SU-DHL-6 (cell line): Measurements from ENCODE around the gene SEMA4C.

Source experiments
- H2AFZ ChIP-seq: fragments of 200-600 bp; sonication (generic); 2 replicates; pipeline ENCODE4 v1.6.1; 2014; ENCODE audit warnings: low read depth, mild to moderate bottlenecking, moderate library complexity, mixed read lengths, antibody characterized with exemption, low read length; ENCODE audit not compliant: severe bottlenecking
- H3F3A ChIP-seq: fragments of 200-600 bp; shearing (Covaris generic); 2 replicates; pipeline ENCODE4 v1.6.0; 2016; ENCODE audit warnings: antibody characterized with exemption, mild to moderate bottlenecking; ENCODE audit not compliant: insufficient read depth
- H3K27ac ChIP-seq: fragments of 200-600 bp; sonication (generic); 2 replicates; pipeline ENCODE4 v1.5.1; 2016; ENCODE audit warnings: low read depth, mild to moderate bottlenecking, low read length, moderate library complexity, mixed read lengths
- H3K27me3 ChIP-seq: fragments of 200-600 bp; sonication (generic), shearing (Covaris generic); 2 replicates; pipeline ENCODE4 v1.6.0; 2014; ENCODE audit warnings: mild to moderate bottlenecking, low read length
- H3K36me3 ChIP-seq: fragments of 200-600 bp; sonication (generic); 2 replicates; pipeline ENCODE4 v1.6.1; 2014; ENCODE audit warnings: mild to moderate bottlenecking, low read length, mixed read lengths
- H3K4me2 ChIP-seq: fragments of 300-600, 200-600 bp; shearing (Covaris generic), sonication (generic); 2 replicates; pipeline ENCODE4 v1.6.0; 2014; ENCODE audit warnings: low read length, low read depth, mild to moderate bottlenecking; ENCODE audit not compliant: poor library complexity, severe bottlenecking
- H3K4me3 ChIP-seq: fragments of 200-600 bp; sonication (generic); 2 replicates; pipeline ENCODE4 v1.5.1; 2014; ENCODE audit warnings: antibody characterized with exemption, low read length, mild to moderate bottlenecking, mixed read lengths; ENCODE audit not compliant: insufficient read depth, poor library complexity, severe bottlenecking
- H3K79me2 ChIP-seq: fragments of 200-600 bp; sonication (generic); 2 replicates; pipeline ENCODE4 v1.6.1; 2014; ENCODE audit warnings: mild to moderate bottlenecking, low read length, moderate library complexity; ENCODE audit not compliant: insufficient read depth
- H3K9ac ChIP-seq: fragments of 200-600 bp; sonication (generic); 2 replicates; pipeline ENCODE4 v1.7.0; 2014; ENCODE audit warnings: mild to moderate bottlenecking, low read length
- H3K9me2 ChIP-seq: fragments of 200-600 bp; sonication (generic); replicated peaks from 2 replicates; pipeline ENCODE4 v1.6.1; 2014; ENCODE audit warnings: low read length; ENCODE audit not compliant: insufficient read depth
- H3K9me3 ChIP-seq: fragments of 200-600 bp; sonication (generic); 2 replicates; pipeline ENCODE4 v1.6.1; 2014; ENCODE audit warnings: low read length, mixed read lengths; ENCODE audit not compliant: insufficient read depth
- H4K20me1 ChIP-seq: fragments of 200-600 bp; sonication (generic); 2 replicates; pipeline ENCODE4 v1.6.1; 2014; ENCODE audit warnings: low read depth, mild to moderate bottlenecking, antibody characterized with exemption, low read length, moderate library complexity, mixed read lengths
- EZH2phosphoT487 ChIP-seq: fragments of 200-600 bp; sonication (generic), shearing (Covaris generic); conservative IDR thresholded peaks from 2 replicates; pipeline ENCODE4 v1.6.1; 2018; ENCODE audit warnings: mild to moderate bottlenecking, antibody characterized with exemption, low read length, moderate library complexity, mixed read lengths
- TF ChIP-seq, protein P1 (sequence below): fragments of 200-600 bp; sonication (generic); IDR thresholded peaks from one replicate; pipeline ENCODE4 v1.5.1; 2017; ENCODE audit warnings: antibody characterized with exemption, mild to moderate bottlenecking, low read length, moderate library complexity; ENCODE audit not compliant: insufficient read depth, poor library complexity, severe bottlenecking

SEMA4C gene

GRCh38 chr2:96881349-96882195, 11.7 kb upstream of the SEMA4C start:
- no peaks in the 10 kb centered on the region for H3K27me3 ChIP-seq
- no peak overlapping the region for H3K4me3 ChIP-seq
- H3K9ac ChIP-seq, result no peak overlapping the region
- no peaks in the 10 kb centered on the region for H3F3A ChIP-seq
- no peak overlapping the region for H3K4me2 ChIP-seq
- H3K9me3 ChIP-seq, result no peaks in the 10 kb centered on the region
- no peaks in the 10 kb centered on the region for H3K9me2 ChIP-seq
- H2AFZ ChIP-seq, result no peak overlapping the region
- no peak overlapping the region for H3K27ac ChIP-seq
- H4K20me1 ChIP-seq, result no peaks in the 10 kb centered on the region
- no peaks in the 10 kb centered on the region for H3K36me3 ChIP-seq
- H3K79me2 ChIP-seq, result no peaks in the 10 kb centered on the region
- TF ChIP-seq, protein P1, sequence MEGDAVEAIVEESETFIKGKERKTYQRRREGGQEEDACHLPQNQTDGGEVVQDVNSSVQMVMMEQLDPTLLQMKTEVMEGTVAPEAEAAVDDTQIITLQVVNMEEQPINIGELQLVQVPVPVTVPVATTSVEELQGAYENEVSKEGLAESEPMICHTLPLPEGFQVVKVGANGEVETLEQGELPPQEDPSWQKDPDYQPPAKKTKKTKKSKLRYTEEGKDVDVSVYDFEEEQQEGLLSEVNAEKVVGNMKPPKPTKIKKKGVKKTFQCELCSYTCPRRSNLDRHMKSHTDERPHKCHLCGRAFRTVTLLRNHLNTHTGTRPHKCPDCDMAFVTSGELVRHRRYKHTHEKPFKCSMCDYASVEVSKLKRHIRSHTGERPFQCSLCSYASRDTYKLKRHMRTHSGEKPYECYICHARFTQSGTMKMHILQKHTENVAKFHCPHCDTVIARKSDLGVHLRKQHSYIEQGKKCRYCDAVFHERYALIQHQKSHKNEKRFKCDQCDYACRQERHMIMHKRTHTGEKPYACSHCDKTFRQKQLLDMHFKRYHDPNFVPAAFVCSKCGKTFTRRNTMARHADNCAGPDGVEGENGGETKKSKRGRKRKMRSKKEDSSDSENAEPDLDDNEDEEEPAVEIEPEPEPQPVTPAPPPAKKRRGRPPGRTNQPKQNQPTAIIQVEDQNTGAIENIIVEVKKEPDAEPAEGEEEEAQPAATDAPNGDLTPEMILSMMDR, result no peak
- TF ChIP-seq EZH2phosphoT487, result no peak

DNA sequence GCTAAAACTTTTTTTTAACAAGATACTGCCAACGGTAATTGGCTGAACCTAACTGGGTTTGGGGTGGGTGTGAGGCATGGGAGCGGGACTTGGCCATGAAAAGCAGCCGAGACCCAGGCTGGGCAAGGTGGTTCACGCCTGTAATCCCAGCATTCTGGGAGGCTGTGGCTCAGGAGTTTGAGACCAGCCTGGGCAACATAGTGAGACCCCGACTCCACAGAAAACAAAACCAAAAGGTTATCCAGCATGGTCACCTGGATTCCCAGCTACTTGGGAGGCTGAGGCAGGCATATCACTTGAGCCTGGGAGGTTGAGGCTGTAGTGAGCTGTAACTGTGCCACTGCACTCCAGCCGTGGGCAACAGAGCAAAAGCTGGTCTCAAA, 11.0 kb upstream of the SEMA4C start:
- Histone ChIP-seq H2AFZ (no peak overlapping the region), H3K9ac (no peak overlapping the region), H3K27me3 (no peaks in the 10 kb centered on the region), H3K36me3 (no peaks in the 10 kb centered on the region), H3K79me2 (no peaks in the 10 kb centered on the region), H3K9me3 (no peaks in the 10 kb centered on the region), H3K4me2 (no peak overlapping the region), H3K27ac (no peak overlapping the region), H4K20me1 (no peaks in the 10 kb centered on the region), H3K9me2 (no peaks in the 10 kb centered on the region), H3K4me3 (no peak overlapping the region), H3F3A (no peaks in the 10 kb centered on the region)
- TF ChIP-seq, protein P1, result no peak
- no peak for TF ChIP-seq EZH2phosphoT487

DNA sequence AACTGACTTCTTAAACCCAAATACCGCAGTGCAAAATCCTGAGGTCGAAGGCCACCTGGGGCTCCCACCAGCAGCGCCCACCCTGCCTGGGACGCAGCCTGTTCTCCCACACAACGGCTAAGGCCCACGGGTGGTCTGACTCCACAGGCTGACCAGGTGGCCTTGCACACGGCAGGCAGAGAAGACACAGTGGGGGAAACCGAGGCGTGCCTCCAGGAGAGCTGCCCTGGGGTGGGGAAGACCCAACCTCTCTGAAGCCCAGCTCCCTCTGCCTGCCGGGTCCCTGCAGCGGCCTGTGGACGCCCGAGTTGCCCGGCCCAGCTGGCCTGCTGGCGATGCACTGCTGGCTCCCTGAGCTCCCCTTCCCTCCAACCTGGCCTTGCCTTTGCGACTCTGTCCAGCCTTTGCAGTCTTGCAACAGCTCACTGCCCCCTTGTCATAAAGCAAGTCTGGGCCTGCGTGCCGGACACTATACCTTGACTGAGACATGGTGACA, 9.7 kb upstream of the SEMA4C start:
- Histone ChIP-seq H3K79me2 (no peaks in the 10 kb centered on the region), H3K27me3 (no peaks in the 10 kb centered on the region), H2AFZ (no peak overlapping the region), H3K9me3 (no peaks in the 10 kb centered on the region), H3F3A (no peaks in the 10 kb centered on the region), H4K20me1 (no peaks in the 10 kb centered on the region), H3K9ac (no peak overlapping the region), H3K27ac (no peak overlapping the region), H3K36me3 (no peaks in the 10 kb centered on the region), H3K4me2 (no peak overlapping the region), H3K4me3 (no peak overlapping the region), H3K9me2 (no peaks in the 10 kb centered on the region)
- no peak for TF ChIP-seq EZH2phosphoT487
- TF ChIP-seq, protein P1, result no peak
